GM12878 (cell line): ENCODE results near the gene MEIS1.

Experiments used
- ELK1 ChIP-seq: IDR thresholded peaks from 2 replicates; pipeline ENCODE4 v1.6.1; 2012; ENCODE audit warnings: low read depth, low read length, improper control_type of control experiment
- NKRF ChIP-seq: fragments of 450-650 bp; conservative IDR thresholded peaks from 2 replicates; pipeline ENCODE4 v1.6.1; 2017; ENCODE audit warnings: mild to moderate bottlenecking, moderate library complexity
- NR2F1 ChIP-seq: fragments of 450-650 bp; conservative IDR thresholded peaks from 2 replicates; pipeline ENCODE4 v1.6.1; 2017; ENCODE audit warnings: mild to moderate bottlenecking
- RCOR1 ChIP-seq: conservative IDR thresholded peaks from 2 replicates; pipeline ENCODE4 v1.6.1; 2012; ENCODE audit warnings: low read depth, low read length, improper control_type of control experiment

DNA sequence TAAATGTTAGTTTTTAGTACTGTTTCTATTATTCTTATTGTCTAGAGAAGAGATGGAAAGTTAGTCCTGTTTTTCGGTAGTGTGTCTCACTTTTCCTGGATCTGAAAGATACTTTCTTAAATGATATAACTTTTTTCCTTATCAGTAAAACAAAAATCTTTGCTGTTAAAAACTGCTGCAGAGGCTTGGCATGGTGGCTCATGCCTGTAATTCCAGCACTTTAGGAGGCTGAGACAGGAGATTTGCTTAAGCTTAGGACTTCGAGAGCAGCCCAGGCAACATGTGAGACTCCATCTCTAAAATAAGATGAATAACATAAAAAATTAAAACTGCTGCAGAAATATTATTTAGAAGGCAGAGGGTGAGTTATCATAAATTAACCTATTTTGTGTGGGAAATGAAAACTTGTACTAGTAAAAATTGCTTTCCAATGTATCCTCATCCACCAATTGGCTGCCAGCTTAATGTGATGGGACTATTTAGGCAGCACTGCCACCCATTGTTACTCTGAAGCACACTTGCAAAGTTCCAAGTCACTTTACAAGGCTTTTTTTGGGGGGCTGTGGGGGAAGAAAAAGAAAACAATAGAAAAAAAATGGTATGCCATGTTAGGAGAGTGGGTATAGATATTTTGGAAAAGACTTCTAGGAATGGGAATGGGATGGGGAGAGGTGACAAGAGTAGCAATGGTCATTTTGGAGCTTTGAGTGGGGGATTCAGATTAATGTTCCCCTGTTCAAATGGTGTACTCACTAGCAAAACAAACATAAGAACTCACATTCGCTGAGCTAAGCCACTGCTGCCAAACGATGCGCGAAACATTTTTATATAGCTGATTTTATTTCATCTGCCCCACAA lies 62.7 kb downstream of the MEIS1 start:
- no peak for TF ChIP-seq ELK1
- no peak for TF ChIP-seq RCOR1
- TF ChIP-seq NKRF, result no peak
- no peak for TF ChIP-seq NR2F1
